HEK293 (cell line): ENCODE data around the gene IGFALS.

Experiments
- IKZF3 ChIP-seq: fragments of 450-650 bp; IDR thresholded peaks from 2 replicates; pipeline ENCODE4 v1.5.0; 2018; ENCODE audit warnings: missing biosample characterization, mild to moderate bottlenecking, missing genetic modification characterization, moderate library complexity
- KLF1 ChIP-seq: fragments of 450-650 bp; formaldehyde crosslinking; IDR thresholded peaks from 2 replicates; pipeline ENCODE4 v1.5.1; 2016; ENCODE audit warnings: missing biosample characterization, missing genetic modification characterization
- ZBTB1 ChIP-seq: fragments of 450-650 bp; formaldehyde crosslinking; IDR thresholded peaks from 2 replicates; pipeline ENCODE4 v1.5.1; 2016; ENCODE audit warnings: missing biosample characterization, missing genetic modification characterization
- ZFP41 ChIP-seq: fragments of 450-650 bp; formaldehyde crosslinking; IDR thresholded peaks from 2 replicates; pipeline ENCODE4 v1.5.1; 2016; ENCODE audit warnings: missing biosample characterization, missing genetic modification characterization, borderline replicate concordance
- ZNF133 ChIP-seq: fragments of 450-650 bp; formaldehyde crosslinking; IDR thresholded peaks from 2 replicates; pipeline ENCODE4 v1.5.1; 2016; ENCODE audit warnings: missing biosample characterization, missing genetic modification characterization
- ZNF157 ChIP-seq: fragments of 450-650 bp; formaldehyde crosslinking; IDR thresholded peaks from 2 replicates; pipeline ENCODE4 v1.5.1; 2016; ENCODE audit warnings: missing biosample characterization, missing genetic modification characterization
- ZNF169 ChIP-seq: fragments of 450-650 bp; formaldehyde crosslinking; IDR thresholded peaks from 2 replicates; pipeline ENCODE4 v1.5.1; 2016; ENCODE audit warnings: missing biosample characterization, missing genetic modification characterization
- ZNF184 ChIP-seq: fragments of 450-650 bp; IDR thresholded peaks from 2 replicates; pipeline ENCODE4 v1.5.1; 2018; ENCODE audit warnings: missing biosample characterization, mild to moderate bottlenecking, missing genetic modification characterization
- ZNF23 ChIP-seq: fragments of 450-650 bp; formaldehyde crosslinking; IDR thresholded peaks from 2 replicates; pipeline ENCODE4 v1.5.1; 2016; ENCODE audit warnings: missing biosample characterization, missing genetic modification characterization, borderline replicate concordance
- ZNF239 ChIP-seq: fragments of 450-650 bp; formaldehyde crosslinking; IDR thresholded peaks from 2 replicates; pipeline ENCODE4 v1.5.1; 2016; ENCODE audit warnings: missing biosample characterization, missing genetic modification characterization
- ZNF24 ChIP-seq: fragments of 450-650 bp; formaldehyde crosslinking; IDR thresholded peaks from 2 replicates; pipeline ENCODE4 v1.5.1; 2016; ENCODE audit warnings: missing biosample characterization, missing genetic modification characterization
- ZNF354C ChIP-seq: fragments of 450-650 bp; formaldehyde crosslinking; IDR thresholded peaks from 2 replicates; pipeline ENCODE4 v1.5.1; 2016; ENCODE audit warnings: missing biosample characterization, missing genetic modification characterization, low read depth, borderline replicate concordance
- ZNF391 ChIP-seq: fragments of 450-650 bp; formaldehyde crosslinking; IDR thresholded peaks from 2 replicates; pipeline ENCODE4 v1.5.1; 2016; ENCODE audit warnings: low read depth, missing biosample characterization, missing genetic modification characterization, borderline replicate concordance
- ZNF404 ChIP-seq: fragments of 450-650 bp; formaldehyde crosslinking; IDR thresholded peaks from 2 replicates; pipeline ENCODE4 v1.5.1; 2017; ENCODE audit warnings: missing biosample characterization, missing genetic modification characterization
- ZNF423 ChIP-seq: fragments of 450-650 bp; formaldehyde crosslinking; IDR thresholded peaks from 2 replicates; pipeline ENCODE4 v1.5.1; 2016; ENCODE audit warnings: missing biosample characterization, missing genetic modification characterization
- ZNF510 ChIP-seq: fragments of 450-650 bp; formaldehyde crosslinking; IDR thresholded peaks from 2 replicates; pipeline ENCODE4 v1.5.1; 2018; ENCODE audit warnings: mild to moderate bottlenecking, missing genetic modification characterization, missing biosample characterization; ENCODE audit not compliant: insufficient replicate concordance
- ZNF623 ChIP-seq: fragments of 450-650 bp; formaldehyde crosslinking; IDR thresholded peaks from 2 replicates; pipeline ENCODE4 v1.5.1; 2016; ENCODE audit warnings: missing biosample characterization, missing genetic modification characterization
- ZSCAN16 ChIP-seq: fragments of 450-650 bp; formaldehyde crosslinking; IDR thresholded peaks from 2 replicates; pipeline ENCODE4 v1.5.1; 2016; ENCODE audit warnings: missing biosample characterization, missing genetic modification characterization
- TF ChIP-seq, protein P1 (sequence below): fragments of 450-650 bp; formaldehyde crosslinking; IDR thresholded peaks from 2 replicates; pipeline ENCODE4 v1.5.1; 2016; ENCODE audit warnings: missing biosample characterization, missing genetic modification characterization
- TF ChIP-seq, protein P2 (sequence below): fragments of 450-650 bp; formaldehyde crosslinking; IDR thresholded peaks from 2 replicates; pipeline ENCODE4 v1.5.1; 2016; ENCODE audit warnings: missing biosample characterization, missing genetic modification characterization
- TF ChIP-seq, protein P3 (sequence below): fragments of 450-650 bp; formaldehyde crosslinking; conservative IDR thresholded peaks from 2 replicates; pipeline ENCODE4 v1.5.1; 2016; ENCODE audit warnings: low read depth, missing biosample characterization, missing genetic modification characterization
- TF ChIP-seq, protein P4 (sequence below): fragments of 450-650 bp; formaldehyde crosslinking; IDR thresholded peaks from 2 replicates; pipeline ENCODE4 v1.5.1; 2017; ENCODE audit warnings: missing biosample characterization, missing genetic modification characterization
- TF ChIP-seq, protein P5 (sequence below): fragments of 450-650 bp; IDR thresholded peaks from 2 replicates; pipeline ENCODE4 v1.5.1; 2018; ENCODE audit warnings: missing biosample characterization, missing genetic modification characterization
- TF ChIP-seq, protein P6 (sequence below): fragments of 450-650 bp; formaldehyde crosslinking; IDR thresholded peaks from 2 replicates; pipeline ENCODE4 v1.5.1; 2016; ENCODE audit warnings: missing biosample characterization, missing genetic modification characterization

IGFALS gene

DNA sequence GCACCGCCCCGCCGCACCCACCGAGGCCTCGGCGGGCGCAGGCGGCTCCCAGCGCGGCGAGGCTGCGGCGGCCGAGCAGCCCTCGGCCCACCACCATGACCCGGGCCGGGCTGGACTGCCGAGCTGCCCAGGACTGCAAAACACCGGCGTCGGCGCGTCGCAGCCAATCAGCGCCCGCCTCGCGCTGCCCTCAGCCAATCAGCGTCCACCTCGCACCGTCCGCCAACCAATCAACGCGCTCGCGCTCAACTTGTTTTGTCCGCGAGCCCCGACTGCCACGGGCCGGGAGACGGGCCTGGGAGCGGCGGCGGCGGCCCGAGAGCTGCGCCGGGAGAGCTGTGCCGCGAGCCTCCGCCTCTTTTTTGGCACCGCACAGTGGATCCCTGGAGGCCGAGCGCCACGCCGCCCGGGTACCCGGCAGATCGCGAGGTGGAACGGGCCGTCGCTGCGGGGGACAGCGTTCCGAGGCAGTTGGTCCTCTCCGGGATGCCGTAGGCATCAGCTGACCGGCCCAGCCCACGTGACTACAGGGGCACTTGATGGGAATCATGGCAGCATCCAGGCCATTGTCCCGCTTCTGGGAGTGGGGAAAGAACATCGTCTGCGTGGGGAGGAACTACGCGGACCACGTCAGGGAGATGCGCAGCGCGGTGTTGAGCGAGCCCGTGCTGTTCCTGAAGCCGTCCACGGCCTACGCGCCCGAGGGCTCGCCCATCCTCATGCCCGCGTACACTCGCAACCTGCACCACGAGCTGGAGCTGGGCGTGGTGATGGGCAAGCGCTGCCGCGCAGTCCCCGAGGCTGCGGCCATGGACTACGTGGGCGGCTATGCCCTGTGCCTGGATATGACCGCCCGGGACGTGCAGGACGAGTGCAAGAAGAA lies 33.4 kb upstream of the IGFALS start, which contains the start of the genes FAHD1 and HAGH (continued):
- TF ChIP-seq ZNF157 (tag by site-specific recombination) (no peak), ZNF184 (tag by site-specific recombination) (no peak), ZNF510 (tag by site-specific recombination) (no peak), ZNF133 (tag by site-specific recombination) (0 out of 2 replicates have a peak, but pooled peaks have one; percentile 32), ZNF23 (tag by site-specific recombination) (no peak), ZNF391 (tag by site-specific recombination) (peak; percentile 96), ZNF404 (no peak), ZNF423 (tag by site-specific recombination) (0 out of 2 replicates have a peak, but pooled peaks have one; percentile 13), ZNF623 (peak; percentile 39; the same call in 1 of the 2 replicates), KLF1 (tag by site-specific recombination) (peak; percentile 82), ZNF24 (tag by site-specific recombination) (peak; percentile 100), ZSCAN16 (peak; percentile 74; the same call in 1 of the 2 replicates), ZFP41 (tag by site-specific recombination) (no peak), ZBTB1 (tag by site-specific recombination) (peak; percentile 71), ZNF239 (tag by site-specific recombination) (peak; percentile 83), ZNF354C (tag by site-specific recombination) (0 out of 2 replicates have a peak, but pooled peaks have one; percentile 38), ZNF169 (tag by site-specific recombination) (no peak; the same call in 1 of the 2 replicates), IKZF3 (tag by site-specific recombination) (peak; percentile 88)
- TF ChIP-seq, protein P1, sequence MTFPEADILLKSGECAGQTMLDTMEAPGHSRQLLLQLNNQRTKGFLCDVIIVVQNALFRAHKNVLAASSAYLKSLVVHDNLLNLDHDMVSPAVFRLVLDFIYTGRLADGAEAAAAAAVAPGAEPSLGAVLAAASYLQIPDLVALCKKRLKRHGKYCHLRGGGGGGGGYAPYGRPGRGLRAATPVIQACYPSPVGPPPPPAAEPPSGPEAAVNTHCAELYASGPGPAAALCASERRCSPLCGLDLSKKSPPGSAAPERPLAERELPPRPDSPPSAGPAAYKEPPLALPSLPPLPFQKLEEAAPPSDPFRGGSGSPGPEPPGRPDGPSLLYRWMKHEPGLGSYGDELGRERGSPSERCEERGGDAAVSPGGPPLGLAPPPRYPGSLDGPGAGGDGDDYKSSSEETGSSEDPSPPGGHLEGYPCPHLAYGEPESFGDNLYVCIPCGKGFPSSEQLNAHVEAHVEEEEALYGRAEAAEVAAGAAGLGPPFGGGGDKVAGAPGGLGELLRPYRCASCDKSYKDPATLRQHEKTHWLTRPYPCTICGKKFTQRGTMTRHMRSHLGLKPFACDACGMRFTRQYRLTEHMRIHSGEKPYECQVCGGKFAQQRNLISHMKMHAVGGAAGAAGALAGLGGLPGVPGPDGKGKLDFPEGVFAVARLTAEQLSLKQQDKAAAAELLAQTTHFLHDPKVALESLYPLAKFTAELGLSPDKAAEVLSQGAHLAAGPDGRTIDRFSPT (tag by site-specific recombination) = peak; percentile 96
- TF ChIP-seq, protein P2, sequence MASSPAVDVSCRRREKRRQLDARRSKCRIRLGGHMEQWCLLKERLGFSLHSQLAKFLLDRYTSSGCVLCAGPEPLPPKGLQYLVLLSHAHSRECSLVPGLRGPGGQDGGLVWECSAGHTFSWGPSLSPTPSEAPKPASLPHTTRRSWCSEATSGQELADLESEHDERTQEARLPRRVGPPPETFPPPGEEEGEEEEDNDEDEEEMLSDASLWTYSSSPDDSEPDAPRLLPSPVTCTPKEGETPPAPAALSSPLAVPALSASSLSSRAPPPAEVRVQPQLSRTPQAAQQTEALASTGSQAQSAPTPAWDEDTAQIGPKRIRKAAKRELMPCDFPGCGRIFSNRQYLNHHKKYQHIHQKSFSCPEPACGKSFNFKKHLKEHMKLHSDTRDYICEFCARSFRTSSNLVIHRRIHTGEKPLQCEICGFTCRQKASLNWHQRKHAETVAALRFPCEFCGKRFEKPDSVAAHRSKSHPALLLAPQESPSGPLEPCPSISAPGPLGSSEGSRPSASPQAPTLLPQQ = peak; percentile 93
- TF ChIP-seq, protein P3, sequence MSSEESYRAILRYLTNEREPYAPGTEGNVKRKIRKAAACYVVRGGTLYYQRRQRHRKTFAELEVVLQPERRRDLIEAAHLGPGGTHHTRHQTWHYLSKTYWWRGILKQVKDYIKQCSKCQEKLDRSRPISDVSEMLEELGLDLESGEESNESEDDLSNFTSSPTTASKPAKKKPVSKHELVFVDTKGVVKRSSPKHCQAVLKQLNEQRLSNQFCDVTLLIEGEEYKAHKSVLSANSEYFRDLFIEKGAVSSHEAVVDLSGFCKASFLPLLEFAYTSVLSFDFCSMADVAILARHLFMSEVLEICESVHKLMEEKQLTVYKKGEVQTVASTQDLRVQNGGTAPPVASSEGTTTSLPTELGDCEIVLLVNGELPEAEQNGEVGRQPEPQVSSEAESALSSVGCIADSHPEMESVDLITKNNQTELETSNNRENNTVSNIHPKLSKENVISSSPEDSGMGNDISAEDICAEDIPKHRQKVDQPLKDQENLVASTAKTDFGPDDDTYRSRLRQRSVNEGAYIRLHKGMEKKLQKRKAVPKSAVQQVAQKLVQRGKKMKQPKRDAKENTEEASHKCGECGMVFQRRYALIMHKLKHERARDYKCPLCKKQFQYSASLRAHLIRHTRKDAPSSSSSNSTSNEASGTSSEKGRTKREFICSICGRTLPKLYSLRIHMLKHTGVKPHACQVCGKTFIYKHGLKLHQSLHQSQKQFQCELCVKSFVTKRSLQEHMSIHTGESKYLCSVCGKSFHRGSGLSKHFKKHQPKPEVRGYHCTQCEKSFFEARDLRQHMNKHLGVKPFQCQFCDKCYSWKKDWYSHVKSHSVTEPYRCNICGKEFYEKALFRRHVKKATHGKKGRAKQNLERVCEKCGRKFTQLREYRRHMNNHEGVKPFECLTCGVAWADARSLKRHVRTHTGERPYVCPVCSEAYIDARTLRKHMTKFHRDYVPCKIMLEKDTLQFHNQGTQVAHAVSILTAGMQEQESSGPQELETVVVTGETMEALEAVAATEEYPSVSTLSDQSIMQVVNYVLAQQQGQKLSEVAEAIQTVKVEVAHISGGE (tag by site-specific recombination) = peak; percentile 65
- TF ChIP-seq, protein P4, sequence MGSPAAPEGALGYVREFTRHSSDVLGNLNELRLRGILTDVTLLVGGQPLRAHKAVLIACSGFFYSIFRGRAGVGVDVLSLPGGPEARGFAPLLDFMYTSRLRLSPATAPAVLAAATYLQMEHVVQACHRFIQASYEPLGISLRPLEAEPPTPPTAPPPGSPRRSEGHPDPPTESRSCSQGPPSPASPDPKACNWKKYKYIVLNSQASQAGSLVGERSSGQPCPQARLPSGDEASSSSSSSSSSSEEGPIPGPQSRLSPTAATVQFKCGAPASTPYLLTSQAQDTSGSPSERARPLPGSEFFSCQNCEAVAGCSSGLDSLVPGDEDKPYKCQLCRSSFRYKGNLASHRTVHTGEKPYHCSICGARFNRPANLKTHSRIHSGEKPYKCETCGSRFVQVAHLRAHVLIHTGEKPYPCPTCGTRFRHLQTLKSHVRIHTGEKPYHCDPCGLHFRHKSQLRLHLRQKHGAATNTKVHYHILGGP (tag by site-specific recombination) = no peak; the same call in 1 of the 2 replicates
- TF ChIP-seq, protein P5, sequence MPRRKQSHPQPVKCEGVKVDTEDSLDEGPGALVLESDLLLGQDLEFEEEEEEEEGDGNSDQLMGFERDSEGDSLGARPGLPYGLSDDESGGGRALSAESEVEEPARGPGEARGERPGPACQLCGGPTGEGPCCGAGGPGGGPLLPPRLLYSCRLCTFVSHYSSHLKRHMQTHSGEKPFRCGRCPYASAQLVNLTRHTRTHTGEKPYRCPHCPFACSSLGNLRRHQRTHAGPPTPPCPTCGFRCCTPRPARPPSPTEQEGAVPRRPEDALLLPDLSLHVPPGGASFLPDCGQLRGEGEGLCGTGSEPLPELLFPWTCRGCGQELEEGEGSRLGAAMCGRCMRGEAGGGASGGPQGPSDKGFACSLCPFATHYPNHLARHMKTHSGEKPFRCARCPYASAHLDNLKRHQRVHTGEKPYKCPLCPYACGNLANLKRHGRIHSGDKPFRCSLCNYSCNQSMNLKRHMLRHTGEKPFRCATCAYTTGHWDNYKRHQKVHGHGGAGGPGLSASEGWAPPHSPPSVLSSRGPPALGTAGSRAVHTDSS (tag by site-specific recombination) = no peak
- TF ChIP-seq, protein P6, sequence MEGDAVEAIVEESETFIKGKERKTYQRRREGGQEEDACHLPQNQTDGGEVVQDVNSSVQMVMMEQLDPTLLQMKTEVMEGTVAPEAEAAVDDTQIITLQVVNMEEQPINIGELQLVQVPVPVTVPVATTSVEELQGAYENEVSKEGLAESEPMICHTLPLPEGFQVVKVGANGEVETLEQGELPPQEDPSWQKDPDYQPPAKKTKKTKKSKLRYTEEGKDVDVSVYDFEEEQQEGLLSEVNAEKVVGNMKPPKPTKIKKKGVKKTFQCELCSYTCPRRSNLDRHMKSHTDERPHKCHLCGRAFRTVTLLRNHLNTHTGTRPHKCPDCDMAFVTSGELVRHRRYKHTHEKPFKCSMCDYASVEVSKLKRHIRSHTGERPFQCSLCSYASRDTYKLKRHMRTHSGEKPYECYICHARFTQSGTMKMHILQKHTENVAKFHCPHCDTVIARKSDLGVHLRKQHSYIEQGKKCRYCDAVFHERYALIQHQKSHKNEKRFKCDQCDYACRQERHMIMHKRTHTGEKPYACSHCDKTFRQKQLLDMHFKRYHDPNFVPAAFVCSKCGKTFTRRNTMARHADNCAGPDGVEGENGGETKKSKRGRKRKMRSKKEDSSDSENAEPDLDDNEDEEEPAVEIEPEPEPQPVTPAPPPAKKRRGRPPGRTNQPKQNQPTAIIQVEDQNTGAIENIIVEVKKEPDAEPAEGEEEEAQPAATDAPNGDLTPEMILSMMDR (tag by site-specific recombination) = no peak; the same call in 1 of the 2 replicates
